Stimulated activated CD4-positive, alpha-beta T cell treated with anti-CD3 and anti-CD28 coated beads, TNF-alpha, amount 100 ng/mL, for 1 hour (primary cell): ENCODE data around the gene STUM.
"Not testable (repeated sequence)": the region's sequence is repeated elsewhere in the genome, so short reads cannot be mapped to it uniquely, and the experiment has no call there.

ENCODE experiments used
- DNase-seq, 3 donors: peaks; one replicate each; pipeline ENCODE4 v3.0.0-alpha.2; 2020; ENCODE audit warnings: low read depth in 3 of 3, low spot score in 1 of 3

STUM gene

GRCh38 chr1:226603022-226603857 is 54.7 kb downstream of the STUM start:
- no peak for DNase-seq

- no peak for DNase-seq
These were observed 55.4 kb downstream of the STUM start for GRCh38 chr1:226603858-226604559.

- DNase-seq: no peak
These were observed 56.2 kb downstream of the STUM start for GRCh38 chr1:226604560-226605317.

- no peak for DNase-seq
These were observed 56.9 kb downstream of the STUM start for GRCh38 chr1:226605318-226605950.

- DNase-seq: no peak
These were observed 58.0 kb downstream of the STUM start for GRCh38 chr1:226606311-226607267.

GRCh38 chr1:226607268-226607660 is 58.7 kb downstream of the STUM start:
- no peak for DNase-seq

GRCh38 chr1:226607821-226608220 is 59.3 kb downstream of the STUM start:
- DNase-seq: no peak

GRCh38 chr1:226608699-226609505 is 60.3 kb downstream of the STUM start:
- peak; percentile 28 to 55 (median 37) for DNase-seq

GRCh38 chr1:226609836-226610455 is 61.4 kb downstream of the STUM start:
- DNase-seq: no peak

- no peak for DNase-seq
These were observed 62.1 kb downstream of the STUM start for GRCh38 chr1:226610671-226611070.

- DNase-seq: no peak
These were observed 62.7 kb downstream of the STUM start for GRCh38 chr1:226611301-226611700.

GRCh38 chr1:226611980-226612379 is 63.4 kb downstream of the STUM start:
- not testable (repeated sequence) for DNase-seq

- DNase-seq: no peak
These were observed 67.3 kb downstream of the STUM start for GRCh38 chr1:226615876-226616275.

GRCh38 chr1:226616636-226617035 is 68.1 kb downstream of the STUM start:
- DNase-seq: no peak

GRCh38 chr1:226617109-226617508 is 68.5 kb downstream of the STUM start:
- no peak for DNase-seq

- not testable (repeated sequence) for DNase-seq
These were observed 69.2 kb downstream of the STUM start for GRCh38 chr1:226617719-226618118.

GRCh38 chr1:226618380-226618779 is 69.8 kb downstream of the STUM start:
- DNase-seq: no peak

- DNase-seq: no peak
These were observed 70.5 kb downstream of the STUM start for GRCh38 chr1:226619031-226619430.

- no peak for DNase-seq
These were observed 73.4 kb downstream of the STUM start for GRCh38 chr1:226622012-226622411.
